ENCODE measurements around the gene PPP6R2.
A peak's percentile ranks its signal among the peaks of the same experiment; 100 is the strongest.

The PPP6R2 gene

GRCh38 chr22:50342651-50343540 lies at the start of gene PPP6R2:
PPP6R2 (plus strand) TSS chr22:50343327; CDS start chr22:50393909, 50,582 bp downstream.
- DNase-seq: no peak

GRCh38 chr22:50293441-50294318 lies 49.4 kb upstream of the PPP6R2 start:
- peak; percentile 46 for DNase-seq

DNA sequence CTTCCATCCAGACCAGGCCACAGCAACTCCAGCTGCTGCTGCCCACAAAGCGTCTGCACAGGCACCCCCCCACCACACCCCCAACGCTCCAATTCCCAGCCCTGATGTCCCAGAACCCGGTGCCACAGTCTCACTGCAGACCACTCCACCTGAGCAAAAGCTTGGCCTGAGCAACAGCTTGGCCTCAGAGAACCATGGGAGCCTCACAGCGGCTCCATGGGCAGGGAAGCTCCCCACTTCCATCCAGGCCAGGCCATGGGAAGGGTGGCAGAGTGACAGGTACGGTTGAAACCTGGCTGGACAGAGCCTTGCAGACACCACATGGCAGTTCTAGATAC lies 48.8 kb upstream of the PPP6R2 start:
- no peak for DNase-seq

GRCh38 chr22:50296658-50297490 lies 46.3 kb upstream of the PPP6R2 start:
- no peak for DNase-seq

GRCh38 chr22:50297510-50298265 lies 45.4 kb upstream of the PPP6R2 start:
- DNase-seq: no peak

- DNase-seq: no peak
Measured at GRCh38 chr22:50298266-50298637, 44.9 kb upstream of the PPP6R2 start.

GRCh38 chr22:50298937-50299784 lies 44.0 kb upstream of the PPP6R2 start:
- no peak for DNase-seq

DNA sequence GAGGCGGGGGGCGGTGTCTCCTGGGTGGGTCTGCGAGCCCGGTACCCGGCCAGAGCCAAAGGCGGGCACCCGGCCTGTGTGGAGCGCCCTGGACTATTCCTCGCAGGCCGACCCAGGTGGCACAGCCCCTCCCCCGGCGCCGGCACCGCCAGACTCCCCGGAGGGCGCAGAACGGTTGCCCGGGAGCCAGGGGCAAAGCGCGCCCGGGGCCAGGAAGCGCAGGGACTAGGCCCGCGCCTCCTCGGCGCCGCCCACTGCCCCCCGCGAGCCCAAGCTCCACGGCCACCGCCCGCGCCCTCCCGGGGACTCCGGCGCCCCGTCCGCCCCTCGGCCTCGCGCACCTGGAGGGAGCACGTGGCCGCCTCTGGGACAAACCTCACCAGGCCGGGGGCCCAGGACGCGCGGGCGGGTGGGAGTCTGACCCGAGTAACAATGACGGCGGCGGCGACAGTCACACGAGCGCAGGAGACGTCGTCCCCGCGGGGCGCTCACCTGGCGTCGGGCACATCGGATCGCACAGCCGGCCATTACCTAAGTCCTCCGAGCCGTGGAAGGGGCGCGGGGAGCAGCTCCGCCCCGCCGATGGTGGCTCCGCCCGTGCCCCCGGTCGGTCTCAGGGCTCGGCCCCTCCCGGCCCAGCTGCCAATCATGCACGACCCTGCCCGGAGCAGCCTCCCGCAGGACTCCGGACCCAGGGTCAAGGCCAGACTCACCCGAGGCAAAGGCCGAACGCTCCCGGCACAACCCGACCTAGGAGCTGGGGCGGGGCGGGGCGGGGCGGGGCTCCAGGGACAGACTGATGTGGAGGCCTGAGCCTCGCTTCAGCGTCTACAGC lies 43.1 kb upstream of the PPP6R2 start:
- DNase-seq: no peak

- DNase-seq: no peak
Measured at GRCh38 chr22:50300620-50301257, 42.4 kb upstream of the PPP6R2 start.

GRCh38 chr22:50301581-50301991 lies 41.5 kb upstream of the PPP6R2 start:
- DNase-seq: no peak

DNA sequence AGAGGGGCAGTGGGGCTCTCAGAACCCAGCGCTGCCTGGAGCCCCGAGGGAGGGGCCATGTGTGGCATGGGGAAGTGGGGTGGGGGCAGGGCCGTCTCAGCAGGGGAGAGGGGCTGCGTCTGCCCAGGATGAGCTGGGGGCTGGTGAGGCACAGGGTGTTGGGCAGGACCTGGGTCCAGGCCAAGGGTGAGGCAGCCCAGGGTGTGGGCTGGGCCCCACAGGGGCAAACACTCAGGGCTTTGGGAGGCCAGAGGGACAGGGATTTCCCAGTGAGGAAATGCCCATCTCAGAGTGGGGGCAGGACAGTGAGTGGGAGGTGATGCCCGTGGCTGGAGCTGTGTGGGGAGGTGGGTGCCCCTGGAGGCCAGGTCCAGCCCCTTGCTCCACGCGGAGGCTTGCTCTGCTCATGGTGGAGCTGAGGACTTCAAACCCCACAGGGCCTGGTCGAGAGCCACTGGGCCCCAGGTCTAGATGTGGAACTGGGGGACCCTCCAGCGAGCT lies 41.0 kb upstream of the PPP6R2 start:
- no peak for DNase-seq

- DNase-seq: no peak
Measured at GRCh38 chr22:50302564-50302963, 40.6 kb upstream of the PPP6R2 start.

GRCh38 chr22:50303515-50303847 lies 39.6 kb upstream of the PPP6R2 start:
- DNase-seq: no peak

GRCh38 chr22:50303848-50304527 lies 39.1 kb upstream of the PPP6R2 start:
- DNase-seq: peak; percentile 6

- DNase-seq: no peak
Measured at GRCh38 chr22:50304528-50305392, 38.4 kb upstream of the PPP6R2 start.

- no peak for DNase-seq
Measured at GRCh38 chr22:50305393-50305922, 37.7 kb upstream of the PPP6R2 start.

DNA sequence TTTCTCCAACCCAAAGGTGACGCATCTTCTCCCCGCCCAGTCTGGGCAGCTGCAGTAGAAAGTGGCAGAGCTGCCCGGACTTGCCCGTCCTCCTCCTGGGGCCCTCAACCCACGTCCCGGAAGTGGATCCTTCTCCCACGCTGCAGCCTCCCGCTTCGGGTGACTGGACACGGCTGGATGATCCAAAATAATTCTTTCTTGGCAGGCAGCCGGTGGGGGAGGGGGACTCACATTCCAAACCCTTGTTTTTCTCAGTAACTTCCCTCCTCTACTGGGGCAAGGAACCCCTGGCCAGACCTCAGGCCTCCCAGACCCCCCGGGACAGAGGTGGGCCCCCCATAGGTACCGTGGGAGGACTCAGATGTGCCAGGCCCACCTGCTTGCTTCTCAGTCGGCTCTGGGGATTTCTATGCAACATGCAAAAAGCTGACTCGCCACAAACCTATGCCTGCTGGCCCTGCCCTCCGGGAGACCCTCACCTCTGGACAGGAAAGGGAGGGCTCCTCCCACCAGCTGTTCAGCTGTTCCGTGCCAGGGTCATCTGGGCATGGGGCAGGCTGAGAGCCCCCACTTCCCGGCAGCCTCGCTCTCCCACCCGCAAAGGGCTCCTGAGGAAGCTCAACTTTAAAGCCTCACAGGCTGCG lies 37.1 kb upstream of the PPP6R2 start:
- peak; percentile 29 for DNase-seq

Data from GF-D8 (cell line).